Spleen (tissue), 7 donors: ENCODE measurements around the gene MEA1.

Experiments
- CTCF ChIP-seq, 11 experiments: fragments of 200-600 bp in 7 of 11; fragments of 450-650 bp in 4 of 11; sonication (generic) in 4 of 11; IDR thresholded peaks in 8 of 11; conservative IDR thresholded peaks in 3 of 11; 1 replicate in 7 of 11; 2 replicates in 4 of 11; pipeline versions ENCODE4 v1.4.0 to v1.8.0; 2016 to 2021; ENCODE audit warnings: antibody characterized with exemption in 11 of 11, inconsistent platforms in 4 of 11, mild to moderate bottlenecking in 1 of 11
- POLR2A ChIP-seq, 3 donors: fragments of 450-650 bp; IDR thresholded peaks; one replicate each; pipeline ENCODE4 v1.5.1; 2017; ENCODE audit warnings: antibody characterized with exemption in 3 of 3, mild to moderate bottlenecking in 1 of 3
- POLR2AphosphoS5 ChIP-seq, 3 donors: sonication (generic); formaldehyde crosslinking; IDR thresholded peaks; one replicate each; pipeline ENCODE4 v1.5.1; 2017; ENCODE audit warnings: antibody characterized with exemption in 3 of 3
- donor health status: DM: no; HTN: no; CAD: no; lungs with moderate emphysema.
- donor health status: DM: no; HTN: no; CAD: no.
- donor health status: DM: no; HTN: no; CAD: no.

GRCh38 chr6:42984924-42985475 is 28.7 kb downstream of the MEA1 start:
- no peak for TF ChIP-seq POLR2A (IDR thresholded peaks at IDR 0.05)
- TF ChIP-seq CTCF (IDR thresholded peaks at IDR 0.05 in 8 of 11, conservative IDR thresholded peaks at IDR 0.05 in 3 of 11) = no peak
- TF ChIP-seq POLR2AphosphoS5 (IDR thresholded peaks at IDR 0.05) = no peak
